ENCODE results near the gene SEMA3C.

DNA sequence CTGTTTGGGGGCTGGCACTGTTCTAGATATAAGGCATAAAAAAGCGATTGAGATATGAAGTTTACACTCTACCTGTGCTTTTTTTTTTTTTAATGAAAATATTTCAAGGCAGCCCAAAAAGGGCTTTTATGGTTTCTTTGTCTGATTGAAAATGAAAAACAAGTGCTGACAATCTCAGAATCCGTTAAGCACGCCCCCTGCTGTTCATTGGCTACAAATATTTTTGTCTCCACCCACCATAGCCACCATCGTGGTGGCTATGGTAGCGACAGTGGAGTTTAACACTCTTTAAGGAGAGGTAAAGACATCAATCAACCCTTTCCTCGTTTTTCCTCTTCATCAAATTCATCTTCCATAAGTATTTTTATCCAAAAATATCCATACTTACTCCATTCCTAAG, 186.2 kb downstream of the SEMA3C start:
- TF ChIP-seq POLR2AphosphoS5 (IDR thresholded peaks at IDR 0.05; ENCODE audit: low read depth, low read length) (no peak), CTCF (IDR thresholded peaks at IDR 0.05) (peak; percentile 56), SIN3A (IDR thresholded peaks at IDR 0.05; ENCODE audit: borderline replicate concordance, insufficient read depth, low read depth, low read length) (no peak)
- TF ChIP-seq, protein P1, sequence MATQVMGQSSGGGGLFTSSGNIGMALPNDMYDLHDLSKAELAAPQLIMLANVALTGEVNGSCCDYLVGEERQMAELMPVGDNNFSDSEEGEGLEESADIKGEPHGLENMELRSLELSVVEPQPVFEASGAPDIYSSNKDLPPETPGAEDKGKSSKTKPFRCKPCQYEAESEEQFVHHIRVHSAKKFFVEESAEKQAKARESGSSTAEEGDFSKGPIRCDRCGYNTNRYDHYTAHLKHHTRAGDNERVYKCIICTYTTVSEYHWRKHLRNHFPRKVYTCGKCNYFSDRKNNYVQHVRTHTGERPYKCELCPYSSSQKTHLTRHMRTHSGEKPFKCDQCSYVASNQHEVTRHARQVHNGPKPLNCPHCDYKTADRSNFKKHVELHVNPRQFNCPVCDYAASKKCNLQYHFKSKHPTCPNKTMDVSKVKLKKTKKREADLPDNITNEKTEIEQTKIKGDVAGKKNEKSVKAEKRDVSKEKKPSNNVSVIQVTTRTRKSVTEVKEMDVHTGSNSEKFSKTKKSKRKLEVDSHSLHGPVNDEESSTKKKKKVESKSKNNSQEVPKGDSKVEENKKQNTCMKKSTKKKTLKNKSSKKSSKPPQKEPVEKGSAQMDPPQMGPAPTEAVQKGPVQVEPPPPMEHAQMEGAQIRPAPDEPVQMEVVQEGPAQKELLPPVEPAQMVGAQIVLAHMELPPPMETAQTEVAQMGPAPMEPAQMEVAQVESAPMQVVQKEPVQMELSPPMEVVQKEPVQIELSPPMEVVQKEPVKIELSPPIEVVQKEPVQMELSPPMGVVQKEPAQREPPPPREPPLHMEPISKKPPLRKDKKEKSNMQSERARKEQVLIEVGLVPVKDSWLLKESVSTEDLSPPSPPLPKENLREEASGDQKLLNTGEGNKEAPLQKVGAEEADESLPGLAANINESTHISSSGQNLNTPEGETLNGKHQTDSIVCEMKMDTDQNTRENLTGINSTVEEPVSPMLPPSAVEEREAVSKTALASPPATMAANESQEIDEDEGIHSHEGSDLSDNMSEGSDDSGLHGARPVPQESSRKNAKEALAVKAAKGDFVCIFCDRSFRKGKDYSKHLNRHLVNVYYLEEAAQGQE (IDR thresholded peaks at IDR 0.05; ENCODE audit: insufficient read depth in 1 of 2, low read depth in 2 of 2, low read length in 1 of 2), result no peak

All from Panc1 (cell line).